ENCODE data around the gene PLIN4.

The PLIN4 gene

GRCh38 chr19:4453232-4454179 lies 64.8 kb downstream of the PLIN4 start:
- DNase-seq: no peak

- no peak for DNase-seq
These were observed 65.9 kb downstream of the PLIN4 start for GRCh38 chr19:4452230-4452990.
